C4-2B (cell line): ENCODE measurements around the gene FBXO45.
"Not testable (repeated sequence)": the region's sequence is repeated elsewhere in the genome, so short reads cannot be mapped to it uniquely, and the experiment has no call there.

Source experiments
- H3K27ac ChIP-seq: fragments of 450-650 bp; 2 replicates; pipeline ENCODE4 v1.5.1; 2017
- ZFX ChIP-seq: fragments of 450-650 bp; IDR thresholded peaks from 2 replicates; pipeline ENCODE4 v1.6.1; 2017
- TF ChIP-seq, protein P1 (sequence below): fragments of 450-650 bp; conservative IDR thresholded peaks from 2 replicates; pipeline ENCODE4 v1.5.1; 2017; ENCODE audit warnings: mild to moderate bottlenecking

Gene FBXO45

DNA sequence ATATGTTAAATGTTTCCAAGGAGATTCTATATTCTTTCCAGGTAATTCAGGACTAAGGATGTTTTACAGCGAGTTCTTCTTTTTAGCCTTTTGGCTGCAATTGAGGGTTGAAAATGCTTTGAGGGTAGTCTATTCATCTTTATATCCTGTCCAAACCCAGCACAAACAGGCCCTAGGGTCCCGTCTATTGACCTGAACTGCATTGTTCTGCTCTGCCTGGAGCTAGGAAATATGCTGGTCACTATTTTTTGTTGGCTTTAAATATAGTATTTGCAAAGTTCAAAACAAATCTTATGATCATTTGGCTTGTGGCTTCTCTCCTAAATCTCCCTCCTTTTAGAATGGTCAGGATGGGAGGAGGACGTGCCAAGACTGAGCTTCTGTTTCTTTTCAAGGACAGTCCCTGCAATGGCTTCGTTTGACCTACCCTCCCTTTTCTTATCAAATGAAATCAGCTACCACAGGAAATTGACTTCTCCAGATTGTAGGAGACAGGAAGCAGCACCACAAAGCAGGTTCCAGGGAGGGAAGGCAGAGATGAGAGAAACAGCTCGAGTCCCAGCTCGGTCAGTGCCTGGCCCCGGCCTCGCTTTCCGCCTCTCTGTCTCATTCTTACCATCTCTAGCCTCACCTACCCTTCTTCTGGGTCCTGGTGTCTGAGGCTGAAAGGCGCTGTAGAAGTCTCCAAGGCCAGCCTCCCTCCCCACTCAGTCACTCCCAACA lies 43.5 kb downstream of the FBXO45 start:
- H3K27ac ChIP-seq, result no peak overlapping the region
- TF ChIP-seq, protein P1, sequence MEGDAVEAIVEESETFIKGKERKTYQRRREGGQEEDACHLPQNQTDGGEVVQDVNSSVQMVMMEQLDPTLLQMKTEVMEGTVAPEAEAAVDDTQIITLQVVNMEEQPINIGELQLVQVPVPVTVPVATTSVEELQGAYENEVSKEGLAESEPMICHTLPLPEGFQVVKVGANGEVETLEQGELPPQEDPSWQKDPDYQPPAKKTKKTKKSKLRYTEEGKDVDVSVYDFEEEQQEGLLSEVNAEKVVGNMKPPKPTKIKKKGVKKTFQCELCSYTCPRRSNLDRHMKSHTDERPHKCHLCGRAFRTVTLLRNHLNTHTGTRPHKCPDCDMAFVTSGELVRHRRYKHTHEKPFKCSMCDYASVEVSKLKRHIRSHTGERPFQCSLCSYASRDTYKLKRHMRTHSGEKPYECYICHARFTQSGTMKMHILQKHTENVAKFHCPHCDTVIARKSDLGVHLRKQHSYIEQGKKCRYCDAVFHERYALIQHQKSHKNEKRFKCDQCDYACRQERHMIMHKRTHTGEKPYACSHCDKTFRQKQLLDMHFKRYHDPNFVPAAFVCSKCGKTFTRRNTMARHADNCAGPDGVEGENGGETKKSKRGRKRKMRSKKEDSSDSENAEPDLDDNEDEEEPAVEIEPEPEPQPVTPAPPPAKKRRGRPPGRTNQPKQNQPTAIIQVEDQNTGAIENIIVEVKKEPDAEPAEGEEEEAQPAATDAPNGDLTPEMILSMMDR, result no peak
- TF ChIP-seq ZFX, result no peak

DNA sequence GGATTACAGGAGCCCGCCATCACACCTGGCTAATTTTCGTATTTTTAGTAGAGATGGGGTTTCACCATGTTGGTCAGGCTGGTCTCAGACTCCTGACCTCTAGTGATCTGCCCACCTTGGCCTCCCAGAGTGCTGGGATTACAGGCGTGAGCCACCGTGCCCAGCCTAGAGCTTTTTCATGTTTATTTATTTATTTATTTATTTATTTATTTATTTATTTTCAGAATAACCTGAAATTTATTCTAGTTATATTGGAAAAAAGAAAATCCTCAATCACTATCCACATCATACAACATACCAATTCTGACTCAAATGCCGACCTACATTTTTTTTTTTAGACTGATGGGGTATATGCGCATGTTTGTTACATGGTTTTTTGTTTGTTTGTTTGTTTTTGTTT lies 46.8 kb downstream of the FBXO45 start:
- not testable (repeated sequence) for H3K27ac ChIP-seq

DNA sequence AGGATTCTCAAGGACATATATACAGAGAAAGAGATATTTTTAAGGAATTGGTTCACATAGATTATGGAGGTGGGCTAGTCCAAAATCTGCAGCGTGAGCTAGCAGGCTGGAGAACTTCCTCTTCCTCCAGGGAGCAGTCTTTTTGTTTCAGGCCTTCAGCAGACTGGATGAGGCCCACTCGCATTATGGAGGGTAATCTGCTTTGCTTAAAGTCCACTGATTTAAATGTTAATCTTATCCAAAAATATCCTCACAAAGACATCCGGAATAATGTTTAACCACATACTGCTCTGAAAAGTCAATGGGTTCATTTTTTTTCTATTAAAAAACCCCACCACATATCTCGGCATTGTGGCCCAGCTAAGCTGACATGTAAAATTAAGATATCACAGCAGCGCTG lies 48.8 kb downstream of the FBXO45 start:
- no peak for TF ChIP-seq ZFX
- TF ChIP-seq, protein P1, result no peak

DNA sequence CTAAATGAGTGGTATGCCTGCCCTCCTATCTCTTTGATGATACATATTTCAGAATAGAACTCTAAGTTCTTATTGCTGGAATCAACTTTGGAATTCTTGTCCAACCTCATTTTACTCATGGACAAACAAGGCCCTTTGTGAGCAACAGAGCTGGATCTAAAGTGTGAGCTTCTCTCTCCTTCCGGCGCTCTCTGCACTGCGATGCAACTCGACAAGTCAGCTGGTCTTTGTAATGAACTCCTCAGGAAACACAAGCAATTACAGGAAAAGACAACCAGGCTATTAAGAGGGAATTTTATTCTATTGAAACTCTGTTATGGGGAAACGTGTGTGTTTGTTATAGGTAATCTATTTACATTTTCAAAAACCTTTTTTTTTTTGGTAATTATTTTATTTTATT lies 50.8 kb downstream of the FBXO45 start:
- no peak overlapping the region for H3K27ac ChIP-seq
- TF ChIP-seq ZFX, result no peak

More for the DNA sequence above, 48.8 kb downstream of the FBXO45 start:
- H3K27ac ChIP-seq, result no peak overlapping the region

DNA sequence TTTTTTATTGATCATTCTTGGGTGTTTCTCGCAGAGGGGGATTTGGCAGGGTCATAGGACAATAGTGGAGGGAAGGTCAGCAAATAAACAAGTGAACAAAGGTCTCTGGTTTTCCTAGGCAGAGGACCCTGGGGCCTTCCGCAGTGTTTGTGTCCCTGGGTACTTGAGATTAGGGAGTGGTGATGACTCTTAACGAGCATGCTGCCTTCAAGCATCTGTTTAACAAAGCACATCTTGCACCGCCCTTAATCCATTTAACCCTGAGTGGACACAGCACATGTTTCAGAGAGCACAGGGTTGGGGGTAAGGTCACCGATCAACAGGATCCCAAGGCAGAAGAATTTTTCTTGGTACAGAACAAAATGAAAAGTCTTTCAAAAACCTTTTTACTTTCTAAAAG lies 51.2 kb downstream of the FBXO45 start:
- not testable (repeated sequence) for H3K27ac ChIP-seq

DNA sequence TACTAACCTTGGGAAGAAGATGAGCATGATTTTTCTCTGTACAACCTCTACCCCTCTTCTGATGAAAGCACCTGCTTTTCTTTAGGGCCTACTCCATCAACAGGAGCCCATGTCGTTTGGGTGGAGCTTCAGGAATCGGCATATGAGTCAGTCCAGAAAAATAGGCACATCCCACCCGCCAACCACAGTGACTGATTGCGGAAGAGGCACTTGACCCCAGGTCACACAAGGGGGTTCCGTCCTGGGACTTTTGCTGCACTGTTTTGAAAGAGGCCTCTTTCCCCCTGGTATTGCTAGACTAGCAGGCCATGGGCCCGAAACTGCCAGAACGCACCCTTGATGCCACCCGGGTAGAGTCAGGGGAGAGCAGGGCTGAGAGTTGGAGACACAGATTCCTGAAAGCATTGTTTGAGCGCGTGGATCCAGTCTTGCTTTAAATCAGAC lies 51.7 kb downstream of the FBXO45 start:
- TF ChIP-seq, protein P1, result no peak
- no peak for TF ChIP-seq ZFX
- H3K27ac ChIP-seq, result no peak overlapping the region

DNA sequence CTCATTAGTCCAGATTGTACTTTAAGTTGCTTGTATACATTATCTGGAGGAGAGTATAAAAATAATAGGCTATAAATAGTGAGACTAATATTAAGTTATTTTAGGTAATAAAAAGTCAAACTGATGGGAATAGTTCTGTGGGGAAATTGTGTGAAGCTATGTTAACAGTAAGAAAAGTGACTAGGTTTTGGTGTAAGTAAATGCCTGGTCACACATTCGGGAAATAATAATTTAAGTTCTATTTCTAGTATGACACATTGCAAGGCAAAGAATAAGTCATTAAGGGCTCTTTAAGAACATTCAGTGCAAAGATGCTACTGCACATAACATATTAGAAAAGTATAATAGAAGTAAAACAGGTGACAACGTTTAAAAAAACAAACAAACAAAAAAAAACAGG lies 52.2 kb downstream of the FBXO45 start:
- H3K27ac ChIP-seq, result no peak overlapping the region
- TF ChIP-seq, protein P1, result no peak
- TF ChIP-seq ZFX, result no peak

DNA sequence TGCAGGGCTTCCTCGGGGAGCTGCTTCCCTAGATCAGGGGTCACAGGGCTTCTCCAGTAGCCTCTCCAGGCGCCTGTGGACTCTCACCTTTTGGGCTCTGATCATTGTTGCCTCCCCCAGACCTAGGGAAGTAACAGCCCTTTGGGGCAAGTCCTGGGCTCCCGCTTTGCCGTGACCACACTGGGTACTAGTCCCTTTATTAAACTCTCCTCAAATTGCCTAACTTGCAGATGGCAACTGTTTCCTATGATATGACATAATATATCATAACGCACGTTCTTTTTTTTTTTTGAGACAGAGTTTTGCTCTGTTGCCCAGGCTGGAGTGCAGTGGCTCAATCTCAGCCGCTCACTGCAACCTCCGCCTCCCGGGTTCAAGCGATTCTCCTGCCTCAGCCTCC lies 53.2 kb downstream of the FBXO45 start:
- no peak overlapping the region for H3K27ac ChIP-seq
- no peak for TF ChIP-seq ZFX
- TF ChIP-seq, protein P1, result no peak

DNA sequence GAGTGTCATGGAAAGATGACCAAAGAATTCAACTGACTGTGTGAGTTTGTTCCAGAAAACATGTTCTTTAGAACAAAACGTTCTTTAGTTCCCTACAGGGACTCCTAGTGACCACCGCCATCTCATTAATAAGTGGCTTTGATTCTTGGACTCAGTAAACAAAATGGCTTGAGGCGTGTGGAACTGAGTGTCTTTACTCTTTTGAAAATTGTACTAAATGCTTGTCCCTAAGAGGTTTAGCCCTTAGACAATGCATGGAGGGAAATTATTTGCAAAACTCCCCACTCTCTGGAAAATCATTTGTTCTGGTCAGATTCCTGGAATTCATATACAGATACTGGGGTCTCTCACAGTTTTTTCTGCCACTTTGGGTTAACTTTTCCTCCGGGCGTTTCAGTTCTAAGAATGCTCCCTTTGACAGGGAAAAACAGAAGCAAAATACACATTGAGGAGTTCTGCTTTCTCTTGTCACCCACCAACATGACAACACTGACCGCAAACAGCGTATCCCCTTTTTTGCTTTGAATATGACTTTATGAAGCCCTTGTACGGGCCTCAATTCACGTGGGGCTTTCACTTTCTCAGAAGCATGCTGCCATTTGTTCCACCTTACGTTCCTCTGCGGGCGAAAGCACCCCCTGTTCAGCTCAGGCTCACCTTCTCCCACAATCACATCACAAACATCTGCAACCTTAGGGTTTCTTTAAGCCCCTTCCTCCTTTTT lies 55.8 kb downstream of the FBXO45 start:
- no peak overlapping the region for H3K27ac ChIP-seq
- no peak for TF ChIP-seq ZFX
- TF ChIP-seq, protein P1, result no peak
